Prostate gland (tissue), 2 donors: ENCODE data around the gene RFX2. TPM values are rescaled to one million over a fixed set of nuclear protein-coding genes. Genes with fewer than 3 reads are reported as not detected.

Source experiments
- DNase-seq: peaks from one replicate; pipeline ENCODE4 v3.0.0-alpha.2; 2019; ENCODE audit warnings: low spot score
- H3K27ac ChIP-seq, 2 donors: fragments of 200-600 bp; sonication (generic); 2 replicates each; pipeline ENCODE4 v1.5.1; 2017 to 2019
- H3K27me3 ChIP-seq: fragments of 200-600 bp; sonication (generic); replicated peaks from 2 replicates; pipeline ENCODE4 v1.5.1; 2019; ENCODE audit not compliant: insufficient read depth
- H3K36me3 ChIP-seq, 2 donors: fragments of 200-600 bp; sonication (generic); 1 replicate in 1 of 2; 2 replicates in 1 of 2; pipeline versions ENCODE4 v1.5.1 to v1.8.1; 2017 to 2019
- H3K4me1 ChIP-seq: fragments of 200-600 bp; sonication (generic); replicated peaks from 2 replicates; pipeline ENCODE4 v1.5.1; 2019
- H3K4me3 ChIP-seq, 2 donors: fragments of 200-600 bp; sonication (generic); 2 replicates each; pipeline ENCODE4 v1.5.1; 2017 to 2019
- H3K9me3 ChIP-seq: fragments of 200-600 bp; sonication (generic); 2 replicates; pipeline ENCODE4 v1.5.1; 2017
- CTCF ChIP-seq, 4 experiments: fragments of 200-600 bp in 2 of 4; fragments of 450-650 bp in 2 of 4; sonication (generic) in 2 of 4; IDR thresholded peaks; 1 replicate in 3 of 4; 2 replicates in 1 of 4; pipeline ENCODE4 v1.5.1; 2016 to 2019; ENCODE audit warnings: antibody characterized with exemption in 4 of 4, mild to moderate bottlenecking in 2 of 4, moderate library complexity in 2 of 4
- POLR2A ChIP-seq: fragments of 450-650 bp; IDR thresholded peaks from one replicate; pipeline ENCODE4 v1.6.1; 2016; ENCODE audit warnings: antibody characterized with exemption, mild to moderate bottlenecking
- POLR2AphosphoS5 ChIP-seq: sonication (generic); formaldehyde crosslinking; IDR thresholded peaks from one replicate; pipeline ENCODE4 v1.6.1; 2017; ENCODE audit warnings: antibody characterized with exemption
- WGBS: methylation state at CpG from one replicate; pipeline ENCODE4 v1.1.5; 2018; 5-methylcytosine and 5-hydroxymethylcytosine counted together
- intact Hi-C: fragments of 100-400 bp; cut with DNase I; formaldehyde crosslinking; loops from one replicate; pipeline ENCODE4 v1.14.2; 2022
- total RNA-seq, 2 donors: library from RNA; depleted of rRNA; stranded (reverse); fragments of >200 nt; gene quantifications; one replicate each; pipeline ENCODE4 v1.1.0, GENCODE V29; 2016

Gene RFX2
- total RNA-seq, 2 donors from 2014 or later, result 13.4 to 25.3 TPM

- Histone ChIP-seq H3K4me1 (peaks cover 5% of the 10 kb centered on the region), H3K36me3 (no peaks in the 10 kb centered on the region), H3K27me3 (no peaks in the 10 kb centered on the region), H3K27ac (no peak overlapping the region), H3K9me3 (no peaks in the 10 kb centered on the region), H3K4me3 (no peak overlapping the region)
- no peak for TF ChIP-seq CTCF (IDR thresholded peaks at IDR 0.05)
- no peak for TF ChIP-seq POLR2A
- no peak for TF ChIP-seq POLR2AphosphoS5
- intact Hi-C loops, result no loop called here
- no peak for DNase-seq
- WGBS, result 95% methylated on average over 26 of the region's 26 CpGs
Measured at GRCh38 chr19:6015841-6016545, 94.3 kb downstream of the RFX2 start.

- Histone ChIP-seq H3K4me1 (peaks cover 1% of the 10 kb centered on the region), H3K27ac (no peak overlapping the region), H3K9me3 (no peaks in the 10 kb centered on the region), H3K4me3 (no peak overlapping the region), H3K27me3 (no peaks in the 10 kb centered on the region), H3K36me3 (no peaks in the 10 kb centered on the region)
- intact Hi-C loops, result no loop called here
- no peak for TF ChIP-seq POLR2A
- no peak for TF ChIP-seq POLR2AphosphoS5
- TF ChIP-seq CTCF (IDR thresholded peaks at IDR 0.05), result no peak
- 91% methylated on average over 13 of the region's 13 CpGs for WGBS
- DNase-seq, result no peak
Measured at GRCh38 chr19:6014551-6015135, 95.7 kb downstream of the RFX2 start.

- intact Hi-C loops, result no loop called here
- Histone ChIP-seq H3K27me3 (no peaks in the 10 kb centered on the region), H3K9me3 (no peaks in the 10 kb centered on the region), H3K36me3 (no peaks in the 10 kb centered on the region), H3K4me3 (no peak overlapping the region), H3K27ac (no peak overlapping the region), H3K4me1 (no peaks in the 10 kb centered on the region)
- no peak for TF ChIP-seq POLR2AphosphoS5
- no peak for TF ChIP-seq POLR2A
- TF ChIP-seq CTCF (IDR thresholded peaks at IDR 0.05), result no peak
- DNase-seq, result no peak
- WGBS, result 85% methylated on average over 18 of the region's 18 CpGs
Measured at GRCh38 chr19:6012426-6013170, 97.7 kb downstream of the RFX2 start.

- Histone ChIP-seq H3K9me3 (no peaks in the 10 kb centered on the region), H3K4me1 (no peaks in the 10 kb centered on the region), H3K4me3 (no peak overlapping the region), H3K36me3 (no peaks in the 10 kb centered on the region), H3K27me3 (no peaks in the 10 kb centered on the region), H3K27ac (no peak overlapping the region)
- no peak for TF ChIP-seq POLR2AphosphoS5
- no peak for TF ChIP-seq POLR2A
- no peak for TF ChIP-seq CTCF (IDR thresholded peaks at IDR 0.05)
- 83% methylated on average over 1 of the region's 1 CpG for WGBS
- DNase-seq, result no peak
- intact Hi-C loops, result no loop called here
Measured at GRCh38 chr19:6011794-6012193, 98.5 kb downstream of the RFX2 start.
